GM12878 (cell line): ENCODE measurements around the gene BCAS3. TPM values are rescaled to one million over a fixed set of nuclear protein-coding genes. Genes with fewer than 3 reads are reported as not detected.

Experiments
- BACH1 ChIP-seq: fragments of 450-650 bp; IDR thresholded peaks from 2 replicates; pipeline ENCODE4 v1.6.1; 2017; ENCODE audit warnings: mild to moderate bottlenecking, borderline replicate concordance
- CBFB ChIP-seq: IDR thresholded peaks from 2 replicates; pipeline ENCODE4 v1.6.1; 2016; ENCODE audit warnings: antibody characterized with exemption, low read depth
- HDGF ChIP-seq: fragments of 450-650 bp; IDR thresholded peaks from 2 replicates; pipeline ENCODE4 v1.6.1; 2016; ENCODE audit warnings: antibody characterized with exemption
- MXI1 ChIP-seq: fragments of 150-350 bp; IDR thresholded peaks from 2 replicates; pipeline ENCODE4 v1.6.1; 2011; ENCODE audit warnings: low read depth, mild to moderate bottlenecking, inconsistent platforms, low read length, improper control_type of control experiment
- NFXL1 ChIP-seq: fragments of 450-650 bp; IDR thresholded peaks from 2 replicates; pipeline ENCODE4 v1.6.1; 2017; ENCODE audit warnings: antibody characterized with exemption, mild to moderate bottlenecking, borderline replicate concordance
- PML ChIP-seq: IDR thresholded peaks from 2 replicates; pipeline ENCODE4 v1.6.1; 2012; ENCODE audit warnings: low read length, inconsistent platforms
- POLR2AphosphoS5 ChIP-seq: IDR thresholded peaks from 2 replicates; pipeline ENCODE4 v1.6.1; 2011; ENCODE audit warnings: mild to moderate bottlenecking, low read length, inconsistent platforms
- PRDM15 ChIP-seq: fragments of 450-650 bp; formaldehyde crosslinking; IDR thresholded peaks from 2 replicates; pipeline ENCODE4 v1.4.0; 2020; ENCODE audit warnings: mild to moderate bottlenecking, moderate library complexity
- SMARCA5 ChIP-seq: fragments of 450-650 bp; IDR thresholded peaks from 2 replicates; pipeline ENCODE4 v1.6.1; 2017; ENCODE audit warnings: mild to moderate bottlenecking
- SMC3 ChIP-seq: IDR thresholded peaks from 2 replicates; pipeline ENCODE4 v1.6.1; 2011; ENCODE audit warnings: low read length, improper control_type of control experiment, borderline replicate concordance
- YY1 ChIP-seq: IDR thresholded peaks from 2 replicates; pipeline ENCODE4 v1.6.1; 2011; ENCODE audit warnings: low read depth, mild to moderate bottlenecking, low read length
- polyA plus RNA-seq, 11 experiments: library from polyadenylated mRNA; depleted of rRNA in 4 of 11; unstranded in 6 of 11; stranded (reverse) in 5 of 11; fragments of >200 nt; fragmentation: Nextera tagmentation in 4 of 11; fragmentation: Illumina TruSeq in 1 of 11; extraction: Ambion mirVana in 4 of 11; extraction: Trizol in 1 of 11; gene quantifications; 1 replicate in 1 of 11; 2 replicates in 10 of 11; pipeline versions ENCODE4 v1.2.1 to v1.2.3, GENCODE V29; 2011 to 2016; ENCODE audit warnings: inconsistent platforms in 2 of 11, missing spikeins in 2 of 11, low read depth in 1 of 11
- total RNA-seq, 4 experiments: library from RNA; depleted of rRNA in 3 of 4; stranded (reverse); fragments of >200 nt in 3 of 4; fragmentation: Illumina TruSeq in 1 of 4; extraction: Trizol in 1 of 4; gene quantifications; 2 replicates each; pipeline versions ENCODE4 v1.2.1 to v1.2.3, GENCODE V29; 2013 to 2021
- TF ChIP-seq, protein P1 (sequence below): IDR thresholded peaks from 2 replicates; pipeline ENCODE4 v1.6.1; 2012; ENCODE audit warnings: low read depth, low read length, improper control_type of control experiment
- TF ChIP-seq, protein P2 (sequence below): fragments of 450-650 bp; IDR thresholded peaks from 2 replicates; pipeline ENCODE4 v1.6.1; 2017; ENCODE audit warnings: borderline replicate concordance

Gene BCAS3
- total and polyA plus RNA-seq, 10 of the 15 experiments (the other 5 are each of a cell fraction or from before 2014, with no cell fraction given): 2.1 to 11.0 (median 6.6) TPM

DNA sequence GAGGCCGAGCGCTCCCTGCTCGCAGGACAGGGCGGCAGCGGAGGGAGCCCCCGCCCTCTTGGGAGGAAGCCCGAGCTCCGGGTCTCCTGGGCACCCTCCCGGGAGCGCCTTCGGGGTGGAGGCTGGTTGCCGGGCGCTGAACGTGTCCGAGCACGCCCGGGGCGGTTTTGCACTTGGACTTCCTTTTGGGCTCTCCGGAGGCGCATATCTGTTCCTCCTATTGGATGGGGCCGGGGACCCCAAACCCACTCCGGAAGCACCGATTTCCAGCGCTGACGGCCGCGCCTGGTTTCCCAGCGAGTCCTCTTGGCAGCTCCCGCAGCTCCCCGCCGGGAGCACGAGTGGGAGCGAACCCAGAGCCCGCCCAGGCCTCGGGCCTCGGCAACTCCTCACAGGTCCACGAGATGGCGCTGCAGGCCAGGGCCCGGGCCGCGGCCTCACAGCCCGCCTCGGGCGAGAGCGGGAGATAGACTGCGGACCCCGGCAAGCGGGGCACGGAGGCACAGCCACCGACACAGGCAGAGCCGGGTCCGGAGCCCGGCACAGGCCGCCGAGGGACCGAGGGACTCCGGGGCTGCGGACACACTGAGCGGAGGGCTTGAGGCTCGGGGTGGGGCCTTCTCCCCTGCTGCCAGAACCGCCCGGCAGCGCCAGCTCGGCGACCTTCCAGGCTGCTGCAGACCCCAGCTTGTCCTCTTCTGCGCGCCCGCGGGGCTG lies 734.6 kb downstream of the BCAS3 start (continued):
- peak; percentile 66 for TF ChIP-seq YY1
- TF ChIP-seq, protein P1, sequence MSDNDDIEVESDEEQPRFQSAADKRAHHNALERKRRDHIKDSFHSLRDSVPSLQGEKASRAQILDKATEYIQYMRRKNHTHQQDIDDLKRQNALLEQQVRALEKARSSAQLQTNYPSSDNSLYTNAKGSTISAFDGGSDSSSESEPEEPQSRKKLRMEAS: 0 out of 2 replicates have a peak, but pooled peaks have one; percentile 17
- TF ChIP-seq CBFB: no peak
- TF ChIP-seq POLR2AphosphoS5: no peak
- TF ChIP-seq SMC3: peak; percentile 71
- TF ChIP-seq PRDM15: no peak
- TF ChIP-seq SMARCA5: peak; percentile 66; the same call in 1 of the 2 replicates
- no peak for TF ChIP-seq HDGF
- no peak for TF ChIP-seq PML
- 0 out of 2 replicates have a peak, but pooled peaks have one; percentile 36 for TF ChIP-seq MXI1
- peak; percentile 70 for TF ChIP-seq NFXL1
- TF ChIP-seq, protein P2, sequence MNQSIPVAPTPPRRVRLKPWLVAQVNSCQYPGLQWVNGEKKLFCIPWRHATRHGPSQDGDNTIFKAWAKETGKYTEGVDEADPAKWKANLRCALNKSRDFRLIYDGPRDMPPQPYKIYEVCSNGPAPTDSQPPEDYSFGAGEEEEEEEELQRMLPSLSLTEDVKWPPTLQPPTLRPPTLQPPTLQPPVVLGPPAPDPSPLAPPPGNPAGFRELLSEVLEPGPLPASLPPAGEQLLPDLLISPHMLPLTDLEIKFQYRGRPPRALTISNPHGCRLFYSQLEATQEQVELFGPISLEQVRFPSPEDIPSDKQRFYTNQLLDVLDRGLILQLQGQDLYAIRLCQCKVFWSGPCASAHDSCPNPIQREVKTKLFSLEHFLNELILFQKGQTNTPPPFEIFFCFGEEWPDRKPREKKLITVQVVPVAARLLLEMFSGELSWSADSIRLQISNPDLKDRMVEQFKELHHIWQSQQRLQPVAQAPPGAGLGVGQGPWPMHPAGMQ: no peak
- TF ChIP-seq BACH1: peak; percentile 59; the same call in 1 of the 2 replicates
